IMR-90 (cell line): ENCODE results near the gene ADGRD1. TPM values are rescaled to one million over a fixed set of nuclear protein-coding genes. Genes with fewer than 3 reads are reported as not detected.

Experiments used
- ATAC-seq: fragments of 200-7000 bp; cut with Tn5 transposase; 2 replicates; pipeline ENCODE4 v1.9.1; 2020; ENCODE audit warnings: low read depth, mild to moderate bottlenecking, moderate library complexity
- BruUV-seq: library from RNA; stranded (reverse); fragments of 400-500 nt; replicated peaks from 2 replicates; lab custom pipeline; 2021; lab: Mats Ljungman, UMichigan
- CTCF ChIA-PET: fragments of 300-600 bp; formaldehyde crosslinking; extraction: SDS; loops from one replicate; lab custom pipeline; 2021; ENCODE audit warnings: antibody characterized with exemption; lab: Yijun Ruan, JAX
- POLR2A ChIA-PET: fragments of 300-600 bp; sonication (Branson Sonifier 250); formaldehyde crosslinking; loops from one replicate; lab custom pipeline; 2022; ENCODE audit warnings: antibody characterized with exemption; ENCODE audit not compliant: unreplicated experiment; lab: Charles Lee
- DNase-seq: peaks from one replicate; pipeline ENCODE4 v3.0.0; 2013
- H2AFZ ChIP-seq: replicated peaks from 2 replicates; pipeline ENCODE3; 2013; ENCODE audit warnings: low read length, mild to moderate bottlenecking; ENCODE audit not compliant: poor library complexity
- H2AK5ac ChIP-seq: 2 replicates; pipeline ENCODE4 v1.6.1; 2013; ENCODE audit warnings: low read depth, low read length, inconsistent platforms
- H2AK9ac ChIP-seq: replicated peaks from 2 replicates; pipeline ENCODE3; 2013; ENCODE audit warnings: mild to moderate bottlenecking, low read depth, low read length, moderate library complexity; ENCODE audit not compliant: poor library complexity
- H2BK120ac ChIP-seq: 2 replicates; pipeline ENCODE4 v1.6.1; 2013; ENCODE audit warnings: low read depth, low read length, inconsistent platforms
- H2BK15ac ChIP-seq: 3 replicates; pipeline ENCODE4 v1.6.1; 2013; ENCODE audit warnings: low read depth, low read length, inconsistent platforms
- H2BK20ac ChIP-seq: 2 replicates; pipeline ENCODE4 v1.6.1; 2013; ENCODE audit warnings: low read depth, mild to moderate bottlenecking, inconsistent platforms, low read length, moderate library complexity
- H2BK5ac ChIP-seq: 2 replicates; pipeline ENCODE4 v1.6.1; 2013; ENCODE audit warnings: mild to moderate bottlenecking, low read depth, low read length, inconsistent platforms; ENCODE audit not compliant: poor library complexity, severe bottlenecking
- H3K14ac ChIP-seq: replicated peaks from 2 replicates; pipeline ENCODE4 v1.6.1; 2013; ENCODE audit warnings: low read depth, low read length, inconsistent platforms
- H3K18ac ChIP-seq: 2 replicates; pipeline ENCODE4 v1.6.1; 2013; ENCODE audit warnings: low read depth, low read length, control low read depth
- H3K23ac ChIP-seq: 2 replicates; pipeline ENCODE4 v1.6.1; 2013; ENCODE audit warnings: low read depth, low read length, inconsistent platforms
- H3K27ac ChIP-seq: 2 replicates; pipeline ENCODE4 v1.5.1; 2013; ENCODE audit warnings: mild to moderate bottlenecking, control low read depth, low read length; ENCODE audit not compliant: insufficient read depth
- H3K27me3 ChIP-seq: 2 replicates; pipeline ENCODE4 v1.6.1; 2013; ENCODE audit warnings: low read length; ENCODE audit not compliant: control insufficient read depth, insufficient read depth
- H3K36me3 ChIP-seq: 2 replicates; pipeline ENCODE4 v1.6.1; 2013; ENCODE audit warnings: low read length, mixed read lengths; ENCODE audit not compliant: control insufficient read depth, insufficient read depth
- H3K4ac ChIP-seq: 2 replicates; pipeline ENCODE4 v1.6.1; 2013; ENCODE audit warnings: low read depth, low read length, inconsistent platforms
- H3K4me1 ChIP-seq: 2 replicates; pipeline ENCODE4 v1.6.1; 2013; ENCODE audit warnings: low read length, mixed read lengths; ENCODE audit not compliant: control insufficient read depth, insufficient read depth
- H3K4me2 ChIP-seq: 2 replicates; pipeline ENCODE4 v1.6.1; 2013; ENCODE audit warnings: low read depth, mild to moderate bottlenecking, control low read depth, low read length, moderate library complexity
- H3K4me3 ChIP-seq: 2 replicates; pipeline ENCODE4 v1.5.1; 2013; ENCODE audit warnings: low read depth, mild to moderate bottlenecking, control low read depth, low read length, moderate library complexity; ENCODE audit not compliant: insufficient read depth
- H3K56ac ChIP-seq: 2 replicates; pipeline ENCODE4 v1.6.1; 2013; ENCODE audit warnings: low read length, inconsistent platforms; ENCODE audit not compliant: insufficient read depth; ENCODE audit errors: extremely low read depth
- H3K79me1 ChIP-seq, 2 experiments: 2 replicates each; pipeline ENCODE4 v1.6.1; 2013; ENCODE audit warnings: low read length in 2 of 2, inconsistent platforms in 1 of 2, low read depth in 1 of 2
- H3K9ac ChIP-seq: 2 replicates; pipeline ENCODE4 v1.6.1; 2013; ENCODE audit warnings: low read depth, low read length, control low read depth
- H3K9me1 ChIP-seq: 2 replicates; pipeline ENCODE4 v1.6.1; 2013; ENCODE audit warnings: low read length, inconsistent platforms; ENCODE audit not compliant: insufficient read depth
- H3K9me3 ChIP-seq: 2 replicates; pipeline ENCODE4 v1.6.1; 2013; ENCODE audit warnings: low read length; ENCODE audit not compliant: control insufficient read depth, insufficient read depth
- H4K20me1 ChIP-seq: 2 replicates; pipeline ENCODE4 v1.6.1; 2013; ENCODE audit warnings: low read length, inconsistent platforms; ENCODE audit not compliant: insufficient read depth
- H4K5ac ChIP-seq: 2 replicates; pipeline ENCODE4 v1.6.1; 2013; ENCODE audit warnings: mild to moderate bottlenecking, low read depth, low read length, control low read depth
- H4K8ac ChIP-seq, 2 experiments: 2 replicates each; pipeline ENCODE4 v1.6.1; 2013; ENCODE audit warnings: low read depth in 2 of 2, low read length in 2 of 2, control low read depth in 1 of 2, inconsistent platforms in 1 of 2
- H4K91ac ChIP-seq: 2 replicates; pipeline ENCODE4 v1.6.1; 2013; ENCODE audit warnings: low read depth, low read length, inconsistent platforms; ENCODE audit not compliant: insufficient read depth
- BHLHE40 ChIP-seq: fragments of 150-350 bp; IDR thresholded peaks from 2 replicates; pipeline ENCODE4 v1.6.1; 2016; ENCODE audit warnings: mild to moderate bottlenecking, low read depth, low read length
- CEBPB ChIP-seq: IDR thresholded peaks from 2 replicates; pipeline ENCODE4 v1.6.1; 2012; ENCODE audit warnings: low read depth, low read length, improper control_type of control experiment
- CHD1 ChIP-seq: IDR thresholded peaks from 2 replicates; pipeline ENCODE4 v1.6.1; 2012; ENCODE audit warnings: low read depth, low read length, improper control_type of control experiment
- FOS ChIP-seq: fragments of 150-350 bp; IDR thresholded peaks from 2 replicates; pipeline ENCODE4 v1.6.1; 2016; ENCODE audit warnings: low read depth, low read length
- MAZ ChIP-seq: IDR thresholded peaks from 2 replicates; pipeline ENCODE4 v1.6.1; 2012; ENCODE audit warnings: low read depth, mild to moderate bottlenecking, low read length, improper control_type of control experiment, moderate library complexity, borderline replicate concordance
- MXI1 ChIP-seq: IDR thresholded peaks from 2 replicates; pipeline ENCODE4 v1.6.1; 2012; ENCODE audit warnings: low read depth, mild to moderate bottlenecking, low read length, moderate library complexity, borderline replicate concordance
- POLR2A ChIP-seq: IDR thresholded peaks from 2 replicates; pipeline ENCODE4 v1.6.1; 2012; ENCODE audit warnings: mild to moderate bottlenecking, low read depth, low read length
- RAD21 ChIP-seq: IDR thresholded peaks from 2 replicates; pipeline ENCODE4 v1.6.1; 2012; ENCODE audit warnings: low read length, improper control_type of control experiment
- RFX5 ChIP-seq: IDR thresholded peaks from 2 replicates; pipeline ENCODE4 v1.8.0; 2012; ENCODE audit warnings: low read depth, mild to moderate bottlenecking, low read length, moderate library complexity
- SMC3 ChIP-seq: fragments of 150-350 bp; IDR thresholded peaks from 2 replicates; pipeline ENCODE4 v1.6.1; 2016; ENCODE audit warnings: low read depth, mild to moderate bottlenecking, antibody characterized with exemption, low read length, moderate library complexity
- WGBS, 2 experiments: methylation state at CpG; one replicate each; pipeline versions ENCODE4 v1.1.5 to v1.1.7; 2013; ENCODE audit warnings: missing lambda C conversion rate in 2 of 2; ENCODE audit not compliant: insufficient read length in 1 of 2; ENCODE audit errors: extremely low coverage in 2 of 2; 5-methylcytosine and 5-hydroxymethylcytosine counted together
- dilution Hi-C: fragments of 300-500 bp; cut with HindIII; formaldehyde crosslinking; loops from one replicate; pipeline ENCODE4 v1.14.3; 2018; ENCODE audit warnings: low sequenced_read_pairs; ENCODE audit not compliant: unreplicated experiment
- in situ Hi-C: fragments of 300-500 bp; cut with MboI; formaldehyde crosslinking; loops from 3 replicates; pipeline ENCODE4 v1.14.3; 2019; ENCODE audit warnings: low sequenced_read_pairs, inconsistent platforms, mixed read lengths
- intact Hi-C: fragments of 100-400 bp; cut with micrococcal nuclease; formaldehyde crosslinking; loops from 2 replicates; pipeline ENCODE4 v1.10.0; 2022
- polyA plus RNA-seq, 3 experiments: library from polyadenylated mRNA; depleted of rRNA; stranded (reverse); fragments of >200 nt; gene quantifications; 2 replicates each; pipeline ENCODE4 v1.2.3, GENCODE V29; 2012; ENCODE audit warnings: low replicate concordance in 1 of 3
- total RNA-seq: library from RNA; depleted of rRNA; stranded (reverse); fragments of >200 nt; gene quantifications from 2 replicates; pipeline ENCODE4 v1.2.3, GENCODE V29; 2012
- TF ChIP-seq, protein P1 (sequence below): fragments of 150-350 bp; IDR thresholded peaks from 2 replicates; pipeline ENCODE4 v1.6.1; 2016; ENCODE audit warnings: low read depth, mild to moderate bottlenecking, low read length, moderate library complexity, borderline replicate concordance

Gene ADGRD1
- total and polyA plus RNA-seq, 2 of the 4 experiments (the other 2 are of a cell fraction) = not detected

DNA sequence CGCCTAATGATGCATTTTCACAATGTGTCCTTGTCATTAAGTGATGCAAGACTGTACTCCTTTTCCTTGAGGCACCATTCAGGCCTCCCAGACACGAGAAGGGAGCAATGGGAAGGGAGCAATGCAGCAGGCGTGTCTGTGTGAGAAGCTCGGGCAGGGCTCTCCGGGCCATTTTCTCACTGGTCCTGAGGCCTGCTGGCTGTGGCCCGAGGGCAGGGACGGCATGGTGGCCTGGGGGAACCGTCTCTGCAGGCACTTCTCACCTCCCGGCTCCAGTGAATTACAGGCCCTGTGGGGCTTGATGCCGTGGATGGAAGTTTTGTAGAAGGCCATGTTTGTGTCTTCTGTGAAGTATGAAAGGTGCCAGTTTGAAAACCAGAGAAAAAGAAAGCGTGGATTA, 71.0 kb downstream of the ADGRD1 start:
- no peak for TF ChIP-seq MXI1
- TF ChIP-seq SMC3 = no peak
- TF ChIP-seq, protein P1, sequence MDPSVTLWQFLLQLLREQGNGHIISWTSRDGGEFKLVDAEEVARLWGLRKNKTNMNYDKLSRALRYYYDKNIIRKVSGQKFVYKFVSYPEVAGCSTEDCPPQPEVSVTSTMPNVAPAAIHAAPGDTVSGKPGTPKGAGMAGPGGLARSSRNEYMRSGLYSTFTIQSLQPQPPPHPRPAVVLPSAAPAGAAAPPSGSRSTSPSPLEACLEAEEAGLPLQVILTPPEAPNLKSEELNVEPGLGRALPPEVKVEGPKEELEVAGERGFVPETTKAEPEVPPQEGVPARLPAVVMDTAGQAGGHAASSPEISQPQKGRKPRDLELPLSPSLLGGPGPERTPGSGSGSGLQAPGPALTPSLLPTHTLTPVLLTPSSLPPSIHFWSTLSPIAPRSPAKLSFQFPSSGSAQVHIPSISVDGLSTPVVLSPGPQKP = no peak
- TF ChIP-seq RFX5 = no peak
- no peak for TF ChIP-seq CEBPB
- TF ChIP-seq FOS = no peak
- TF ChIP-seq RAD21 = no peak
- TF ChIP-seq BHLHE40 = no peak
- no peak for TF ChIP-seq POLR2A
- TF ChIP-seq CHD1 = no peak
- no peak for TF ChIP-seq MAZ
- ATAC-seq = no peak

More for the DNA sequence above, 71.0 kb downstream of the ADGRD1 start:
- POLR2A ChIA-PET = no interaction called here
- Histone ChIP-seq H2BK15ac (no peak overlapping the region), H4K5ac (no peak overlapping the region), H3K4me1 (no peaks in the 10 kb centered on the region), H3K4me3 (no peak overlapping the region), H2BK20ac (no peak overlapping the region), H3K14ac (no peak overlapping the region), H2AK5ac (no peak overlapping the region), H4K8ac (no peak overlapping the region), H3K79me1 (no peaks in the 10 kb centered on the region), H3K18ac (no peak overlapping the region), H3K4ac (no peak overlapping the region), H2AFZ (no peak overlapping the region), H2AK9ac (peak overlapping the region; percentile 28), H3K9ac (no peak overlapping the region), H3K4me2 (no peak overlapping the region), H4K91ac (no peak overlapping the region), H3K56ac (no peak overlapping the region), H2BK120ac (no peak overlapping the region), H3K9me1 (no peaks in the 10 kb centered on the region), H2BK5ac (no peak overlapping the region), H3K27ac (no peak overlapping the region), H4K20me1 (no peaks in the 10 kb centered on the region), H3K36me3 (no peaks in the 10 kb centered on the region), H3K27me3 (no peaks in the 10 kb centered on the region), H3K23ac (no peak overlapping the region), H3K9me3 (peaks cover 47% of the 10 kb centered on the region)
- no peak for DNase-seq
- in situ Hi-C loops = no loop called here
- no TSS peak for BruUV-seq
- dilution Hi-C loops = no loop called here
- intact Hi-C loops = no loop called here
- 48% methylated on average over 3 of the region's 11 CpGs; no CpG with 5 or more reads in 1 of the 2 experiments for WGBS, 2 experiments
- CTCF ChIA-PET = no interaction called here
